NT2/D1 (cell line): Measurements from ENCODE around the gene METRN.

ENCODE experiments used
- YY1 ChIP-seq: IDR thresholded peaks from 2 replicates; pipeline ENCODE4 v1.6.1; 2011; ENCODE audit not compliant: insufficient read length, insufficient read depth
- ZNF274 ChIP-seq: IDR thresholded peaks from 2 replicates; pipeline ENCODE4 v1.6.1; 2011; ENCODE audit warnings: mild to moderate bottlenecking, low read depth, low read length

GRCh38 chr16:751152-752006 is 36.5 kb downstream of the METRN start:
- no peak for TF ChIP-seq YY1
- no peak for TF ChIP-seq ZNF274
